Aorta (tissue), 5 donors: Measurements from ENCODE around the gene ZNF274. TPM values are rescaled to one million over a fixed set of nuclear protein-coding genes. Genes with fewer than 3 reads are reported as not detected.
"Not testable (repeated sequence)": the region's sequence is repeated elsewhere in the genome, so short reads cannot be mapped to it uniquely, and the experiment has no call there.

Source experiments
- ATAC-seq: fragments of 200-7000 bp; cut with Tn5 transposase; one replicate; pipeline ENCODE4 v1.9.1; 2022; ENCODE audit warnings: moderate library complexity; ENCODE audit not compliant: low FRiP score
- DNase-seq, 2 donors: peaks; one replicate each; pipeline ENCODE4 v3.0.0-alpha.2; 2020
- H3K27ac ChIP-seq, 2 donors: one replicate each; pipeline ENCODE4 v1.5.1; 2013; ENCODE audit warnings: low read length in 2 of 2, mild to moderate bottlenecking in 2 of 2, moderate library complexity in 2 of 2, control low read depth in 1 of 2, inconsistent platforms in 1 of 2, low read depth in 1 of 2
- H3K27me3 ChIP-seq, 2 donors: one replicate each; pipeline ENCODE4 v1.6.1; 2013; ENCODE audit warnings: control low read depth in 1 of 2, low read length in 1 of 2, mild to moderate bottlenecking in 1 of 2, moderate library complexity in 1 of 2; ENCODE audit not compliant: insufficient read depth in 2 of 2, control insufficient read depth in 1 of 2
- H3K36me3 ChIP-seq, 2 donors: one replicate each; pipeline ENCODE4 v1.6.1; 2013; ENCODE audit warnings: control low read depth in 1 of 2, low read length in 1 of 2, mild to moderate bottlenecking in 1 of 2; ENCODE audit not compliant: insufficient read depth in 2 of 2, control insufficient read depth in 1 of 2
- H3K4me1 ChIP-seq, 2 donors: one replicate each; pipeline ENCODE4 v1.6.1; 2013; ENCODE audit warnings: low read length in 2 of 2, control low read depth in 1 of 2, mild to moderate bottlenecking in 1 of 2, moderate library complexity in 1 of 2; ENCODE audit not compliant: insufficient read depth in 2 of 2, control insufficient read depth in 1 of 2
- H3K4me3 ChIP-seq, 2 donors: one replicate each; pipeline ENCODE4 v1.5.1; 2013; ENCODE audit warnings: low read length in 2 of 2, control low read depth in 1 of 2, mild to moderate bottlenecking in 1 of 2
- H3K9me3 ChIP-seq: one replicate; pipeline ENCODE4 v1.6.1; 2013; ENCODE audit warnings: mild to moderate bottlenecking, low read length; ENCODE audit not compliant: control insufficient read depth
- WGBS, 2 donors: extraction: QIAGEN DNeasy Blood & Tissue Kit; methylation state at CpG; one replicate each; pipeline ENCODE4 v1.1.7; 2013; 5-methylcytosine and 5-hydroxymethylcytosine counted together
- intact Hi-C, 2 donors: fragments of 100-400 bp; cut with DNase I; formaldehyde crosslinking; loops; one replicate each; pipeline versions ENCODE4 v1.14.2 to v1.15.0; 2022
- polyA plus RNA-seq, 2 donors: library from polyadenylated mRNA; stranded (reverse); fragments of 200-250 nt; gene quantifications; one replicate each; pipeline ENCODE4 v1.2.3, GENCODE V29; 2013
- total RNA-seq, 2 donors: library from RNA; stranded (reverse); fragmentation: NEBNext Ultra II Directional; extraction: Animal tissue kit (Norgen Biotek cat#: 25700); gene quantifications; one replicate each; pipeline ENCODE4 v1.2.1, GENCODE V29; 2021
- donor health status: healthy with polysubstance abuse.
- donor health status: Bipolar disorder and iron deficiency.
- donor health status: DM: no; HTN: no; CAD: no.
- donor health status: DM: no; HTN: no; CAD: no.
- donor health status: DM: yes; HTN: yes; CAD: no.

ZNF274 gene
- total and polyA plus RNA-seq, 4 donors: 4.1 to 26.0 (median 20.1) TPM

DNA sequence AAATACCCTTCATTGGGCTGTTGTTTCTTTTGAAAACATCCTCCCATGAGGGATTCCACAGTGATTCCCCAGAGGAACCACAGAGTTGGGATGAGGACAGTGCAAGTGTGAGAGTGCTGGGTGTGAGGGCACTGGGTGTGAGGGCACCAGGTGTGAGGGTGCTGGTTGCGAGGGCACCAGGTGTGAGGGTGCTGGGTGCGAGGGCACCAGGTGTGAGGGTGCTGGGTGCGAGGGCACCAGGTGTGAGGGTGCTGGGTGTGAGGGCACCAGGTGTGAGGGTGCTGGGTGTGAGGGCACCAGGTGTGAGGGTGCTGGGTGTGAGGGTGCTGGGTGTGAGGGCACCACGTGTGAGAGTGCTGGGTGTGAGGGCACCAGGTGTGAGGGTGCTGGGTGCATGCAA lies 75.4 kb downstream of the ZNF274 start:
- Histone ChIP-seq H3K36me3 (peaks cover 23 to 38% of the 10 kb centered on the region in 2 donors), H3K9me3 (peaks cover 54% of the 10 kb centered on the region)
- 92 to 96% methylated on average over 3 to 4 of the region's 4 CpGs for WGBS, 2 donors
- intact Hi-C loops: loop anchor here in 1 of 2 donors (10.0 kb wide), 1 partner anchor 53 kb away; no protein-coding TSS in a partner anchor
- DNase-seq, H3K27me3 ChIP-seq, H3K4me3 ChIP-seq, H3K4me1 ChIP-seq, ATAC-seq, H3K27ac ChIP-seq: not testable (repeated sequence)

DNA sequence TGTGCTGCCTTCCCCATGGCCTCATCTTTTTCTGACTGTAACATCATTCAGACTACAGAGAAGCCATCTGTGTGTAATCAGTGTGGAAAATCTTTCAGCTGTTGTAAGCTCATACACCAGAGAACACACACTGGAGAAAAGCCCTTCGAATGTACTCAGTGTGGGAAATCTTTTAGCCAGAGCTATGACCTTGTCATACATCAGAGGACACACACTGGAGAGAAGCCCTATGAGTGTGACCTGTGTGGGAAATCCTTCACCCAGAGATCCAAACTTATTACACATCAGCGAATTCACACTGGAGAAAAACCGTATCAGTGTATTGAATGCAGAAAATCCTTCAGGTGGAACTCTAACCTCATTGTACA lies 78.7 kb downstream of the ZNF274 start:
- Histone ChIP-seq H3K27ac (no peak overlapping the region), H3K4me3 (no peak overlapping the region), H3K27me3 (no peaks in the 10 kb centered on the region), H3K9me3 (peaks cover 63% of the 10 kb centered on the region), H3K36me3 (peaks cover 19 to 25% of the 10 kb centered on the region in 2 donors), H3K4me1 (no peaks in the 10 kb centered on the region)
- WGBS, 2 donors: 98 to 99% methylated on average over 3 of the region's 3 CpGs
- ATAC-seq (no peak), DNase-seq (no peak)
- intact Hi-C loops: no loop called here

DNA sequence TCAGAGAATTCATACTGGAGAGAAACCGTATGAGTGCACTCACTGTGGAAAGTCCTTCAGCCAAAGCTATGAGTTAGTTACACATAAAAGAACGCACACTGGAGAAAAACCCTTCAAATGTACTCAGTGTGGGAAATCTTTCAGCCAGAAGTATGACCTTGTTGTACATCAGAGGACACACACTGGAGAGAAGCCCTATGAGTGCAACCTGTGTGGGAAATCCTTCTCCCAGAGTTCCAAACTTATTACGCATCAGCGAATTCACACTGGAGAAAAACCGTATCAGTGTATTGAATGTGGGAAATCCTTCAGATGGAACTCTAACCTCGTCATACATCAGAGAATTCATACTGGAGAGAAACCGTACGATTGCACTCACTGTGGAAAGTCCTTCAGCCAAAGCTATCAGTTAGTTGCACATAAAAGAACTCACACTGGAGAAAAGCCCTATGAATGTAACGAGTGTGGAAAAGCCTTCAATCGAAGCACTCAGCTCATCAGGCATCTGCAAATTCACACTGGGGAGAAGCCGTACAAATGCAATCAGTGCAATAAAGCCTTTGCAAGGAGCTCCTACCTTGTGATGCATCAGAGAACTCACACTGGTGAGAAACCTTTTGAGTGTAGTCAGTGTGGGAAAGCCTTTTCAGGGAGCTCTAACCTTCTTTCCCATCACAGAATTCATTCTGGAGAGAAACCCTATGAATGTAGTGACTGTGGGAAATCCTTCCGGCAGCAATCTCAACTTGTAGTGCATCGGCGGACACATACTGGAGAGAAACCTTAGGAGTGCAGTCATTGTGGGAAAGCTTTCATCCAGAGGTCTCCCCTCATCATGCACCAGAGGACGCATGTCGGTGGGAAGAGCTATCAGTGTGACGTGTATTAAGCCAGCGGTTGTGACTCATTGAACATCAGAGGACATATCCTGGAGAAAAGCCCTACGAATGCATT lies 79.4 kb downstream of the ZNF274 start:
- intact Hi-C loops: no loop called here
- no peak for DNase-seq
- no peak overlapping the region for H3K4me3 ChIP-seq

DNA sequence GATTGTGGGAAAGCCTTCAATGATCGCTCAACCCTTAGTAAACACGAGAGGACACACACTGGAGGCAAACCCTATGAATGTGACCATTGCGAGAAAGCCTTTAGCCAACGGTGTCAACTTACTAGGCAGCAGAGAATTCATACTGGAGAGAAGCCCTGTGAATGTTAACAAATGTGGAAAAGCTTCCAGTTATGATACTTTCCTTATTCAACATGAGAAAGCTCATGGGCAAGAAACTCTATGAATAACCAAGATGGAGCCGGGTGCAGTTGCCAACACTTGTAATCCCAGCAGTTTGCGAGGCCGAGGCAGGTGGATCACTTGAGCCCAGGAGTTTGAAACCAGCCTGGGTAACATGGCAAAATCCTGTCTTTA lies 80.0 kb downstream of the ZNF274 start:
- Histone ChIP-seq H3K27me3 (no peaks in the 10 kb centered on the region), H3K9me3 (peaks cover 62% of the 10 kb centered on the region), H3K4me3 (no peak overlapping the region), H3K4me1 (no peaks in the 10 kb centered on the region), H3K36me3 (peaks cover 16 to 22% of the 10 kb centered on the region in 2 donors), H3K27ac (no peak overlapping the region)
- ATAC-seq: no peak
- DNase-seq: no peak
- intact Hi-C loops: no loop called here
- WGBS, 2 donors: 98% methylated on average over 7 of the region's 7 CpGs

More for the DNA sequence above, 79.4 kb downstream of the ZNF274 start:
- 98 to 99% methylated on average over 19 of the region's 19 CpGs for WGBS, 2 donors
- peaks cover 19 to 25% of the 10 kb centered on the region in 2 donors for H3K36me3 ChIP-seq
- H3K4me1 ChIP-seq: no peaks in the 10 kb centered on the region
- no peak overlapping the region for H3K27ac ChIP-seq
- no peak for ATAC-seq
- H3K27me3 ChIP-seq: no peaks in the 10 kb centered on the region
- peaks cover 65% of the 10 kb centered on the region for H3K9me3 ChIP-seq

Other genes starting within 250 kb of the ZNF274 start
- 10 to 100 TPM in 1 of 2 donors, 1 to 10 TPM in 1; 5.2 to 10.1 TPM for gene ZNF418, start 247.7 kb upstream of the ZNF274 start, total RNA-seq
- 1 to 10 TPM; 1.6 to 4.9 TPM for gene ZNF418, start 247.7 kb upstream of the ZNF274 start, polyA plus RNA-seq
- 1 to 10 TPM; 5.7 to 6.7 TPM for gene ZNF256, start 235.4 kb upstream of the ZNF274 start, total RNA-seq
- gene ZNF256, start 235.4 kb upstream of the ZNF274 start, polyA plus RNA-seq: 1 to 10 TPM in 1 of 2 donors, under 1 TPM in 1; 0.75 to 3.7 TPM
- gene C19orf18, start 208.5 kb upstream of the ZNF274 start, total RNA-seq: 1 to 10 TPM; 1.0 to 2.0 TPM
- 1 to 10 TPM in 1 of 2 donors, not detected in 1; 2.9 TPM for gene C19orf18, start 208.5 kb upstream of the ZNF274 start, polyA plus RNA-seq
- 10 to 100 TPM in 1 of 2 donors, 1 to 10 TPM in 1; 9.9 to 21.0 TPM for gene ZNF606, start 180.2 kb upstream of the ZNF274 start, total RNA-seq
- 10 to 100 TPM in 1 of 2 donors, 1 to 10 TPM in 1; 4.8 to 12.0 TPM for gene ZNF606, start 180.2 kb upstream of the ZNF274 start, polyA plus RNA-seq
- not detected for gene ZSCAN1, start 149.0 kb upstream of the ZNF274 start, total RNA-seq
- under 1 TPM in 1 of 2 donors, not detected in 1; 0.23 TPM for gene ZSCAN1, start 149.0 kb upstream of the ZNF274 start, polyA plus RNA-seq
- 1 to 10 TPM; 3.4 to 6.6 TPM for gene ZNF135, start 123.8 kb upstream of the ZNF274 start, total RNA-seq
- 10 to 100 TPM in 1 of 2 donors, 1 to 10 TPM in 1; 2.1 to 12.8 TPM for gene ZNF135, start 123.8 kb upstream of the ZNF274 start, polyA plus RNA-seq
- 10 to 100 TPM; 58.6 to 62.7 TPM for gene ZSCAN18, start 84.8 kb upstream of the ZNF274 start, total RNA-seq
- gene ZSCAN18, start 84.8 kb upstream of the ZNF274 start, polyA plus RNA-seq: 100 to 1,000 TPM in 1 of 2 donors, 10 to 100 TPM in 1; 24.0 to 104 TPM
- 10 to 100 TPM in 1 of 2 donors, 1 to 10 TPM in 1; 9.4 to 10.6 TPM for gene ZNF329, start 32.3 kb upstream of the ZNF274 start, total RNA-seq
- 1 to 10 TPM; 4.1 to 5.5 TPM for gene ZNF329, start 32.3 kb upstream of the ZNF274 start, polyA plus RNA-seq
- 10 to 100 TPM; 16.5 to 26.2 TPM for gene ZNF544, start 45.9 kb downstream of the ZNF274 start, total RNA-seq
- gene ZNF544, start 45.9 kb downstream of the ZNF274 start, polyA plus RNA-seq: 10 to 100 TPM; 11.2 to 15.4 TPM
- gene ZNF8, start 95.9 kb downstream of the ZNF274 start, total RNA-seq: 1 to 10 TPM; 5.9 to 7.8 TPM
- 1 to 10 TPM in 1 of 2 donors, under 1 TPM in 1; 0.38 to 1.9 TPM for gene ZNF8, start 95.9 kb downstream of the ZNF274 start, polyA plus RNA-seq
- gene ERVK3-1, start 122.3 kb downstream of the ZNF274 start, total RNA-seq: 10 to 100 TPM; 33.6 to 34.3 TPM
- 10 to 100 TPM; 26.4 to 48.1 TPM for gene ERVK3-1, start 122.3 kb downstream of the ZNF274 start, polyA plus RNA-seq
- gene ZSCAN22, start 143.9 kb downstream of the ZNF274 start, total RNA-seq: 1 to 10 TPM; 2.2 to 3.1 TPM
- under 1 TPM; 0.25 to 0.43 TPM for gene ZSCAN22, start 143.9 kb downstream of the ZNF274 start, polyA plus RNA-seq
- 10 to 100 TPM in 1 of 2 donors, 1 to 10 TPM in 1; 9.7 to 11.3 TPM for gene A1BG, start 170.4 kb downstream of the ZNF274 start, total RNA-seq
- gene A1BG, start 170.4 kb downstream of the ZNF274 start, polyA plus RNA-seq: 10 to 100 TPM; 21.5 to 81.6 TPM
- gene ZNF497, start 179.7 kb downstream of the ZNF274 start, total RNA-seq: under 1 TPM; 0.32 to 0.87 TPM
- under 1 TPM in 1 of 2 donors, not detected in 1; 0.79 TPM for gene ZNF497, start 179.7 kb downstream of the ZNF274 start, polyA plus RNA-seq
- 1 to 10 TPM in 1 of 2 donors, under 1 TPM in 1; 0.65 to 1.8 TPM for gene ZNF837, start 198.0 kb downstream of the ZNF274 start, total RNA-seq
- 1 to 10 TPM in 1 of 2 donors, under 1 TPM in 1; 0.75 to 1.2 TPM for gene ZNF837, start 198.0 kb downstream of the ZNF274 start, polyA plus RNA-seq
- gene RPS5, start 204.2 kb downstream of the ZNF274 start, total RNA-seq: 100 to 1,000 TPM; 609 to 674 TPM
- gene RPS5, start 204.2 kb downstream of the ZNF274 start, polyA plus RNA-seq: 1,000 to 10,000 TPM; 1,453 to 1,636 TPM
- gene RNF225, start 212.6 kb downstream of the ZNF274 start, total RNA-seq: not detected
- not detected for gene RNF225, start 212.6 kb downstream of the ZNF274 start, polyA plus RNA-seq
- 10 to 100 TPM; 11.8 to 13.4 TPM for gene ZNF584, start 225.6 kb downstream of the ZNF274 start, total RNA-seq
- 10 to 100 TPM in 1 of 2 donors, under 1 TPM in 1; 0.75 to 10.3 TPM for gene ZNF584, start 225.6 kb downstream of the ZNF274 start, polyA plus RNA-seq